ENCODE results near the gene FZR1.
"Not testable (repeated sequence)": the region's sequence is repeated elsewhere in the genome, so short reads cannot be mapped to it uniquely, and the experiment has no call there.

Gene FZR1

GRCh38 chr19:3496392-3497273 lies 9.5 kb upstream of the FZR1 start:
- DNase-seq (ENCODE audit: low read depth) = no peak

DNA sequence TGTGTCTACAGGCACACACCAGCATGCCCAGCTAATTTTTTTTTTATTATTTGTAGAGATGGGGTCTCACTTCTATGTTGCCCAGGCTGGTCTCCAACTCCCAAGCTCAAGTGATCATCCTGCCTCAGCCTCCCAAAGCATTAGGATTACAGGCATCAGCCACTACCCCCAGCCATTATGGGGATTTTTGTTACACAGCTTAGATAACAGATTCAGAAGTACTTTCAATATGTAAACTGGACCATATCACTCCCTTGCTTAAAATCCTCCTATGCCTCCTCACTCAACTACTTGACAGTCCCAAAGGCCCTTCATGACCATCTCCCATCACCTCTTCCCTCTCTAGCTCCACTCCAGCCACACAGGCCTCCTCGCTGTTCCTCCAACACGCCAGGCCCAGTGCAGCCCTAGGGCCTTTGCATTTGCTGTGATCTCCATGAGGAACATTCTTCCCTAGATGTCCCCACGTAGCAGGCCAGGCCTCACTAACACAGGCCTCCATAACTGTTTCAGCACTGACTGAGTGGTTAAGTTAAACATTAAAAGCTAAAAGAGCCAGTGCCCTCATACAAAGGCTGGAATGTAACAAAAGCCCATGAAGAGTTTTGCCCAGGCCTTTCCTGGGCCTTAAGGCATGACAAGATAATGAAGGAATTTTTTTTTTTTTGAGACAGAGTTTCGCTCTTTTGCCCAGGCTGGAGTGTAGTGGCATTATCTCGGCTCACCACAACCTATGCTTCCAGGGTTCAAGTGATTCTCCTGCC lies 8.2 kb upstream of the FZR1 start:
- DNase-seq (ENCODE audit: low read depth) = no peak

DNA sequence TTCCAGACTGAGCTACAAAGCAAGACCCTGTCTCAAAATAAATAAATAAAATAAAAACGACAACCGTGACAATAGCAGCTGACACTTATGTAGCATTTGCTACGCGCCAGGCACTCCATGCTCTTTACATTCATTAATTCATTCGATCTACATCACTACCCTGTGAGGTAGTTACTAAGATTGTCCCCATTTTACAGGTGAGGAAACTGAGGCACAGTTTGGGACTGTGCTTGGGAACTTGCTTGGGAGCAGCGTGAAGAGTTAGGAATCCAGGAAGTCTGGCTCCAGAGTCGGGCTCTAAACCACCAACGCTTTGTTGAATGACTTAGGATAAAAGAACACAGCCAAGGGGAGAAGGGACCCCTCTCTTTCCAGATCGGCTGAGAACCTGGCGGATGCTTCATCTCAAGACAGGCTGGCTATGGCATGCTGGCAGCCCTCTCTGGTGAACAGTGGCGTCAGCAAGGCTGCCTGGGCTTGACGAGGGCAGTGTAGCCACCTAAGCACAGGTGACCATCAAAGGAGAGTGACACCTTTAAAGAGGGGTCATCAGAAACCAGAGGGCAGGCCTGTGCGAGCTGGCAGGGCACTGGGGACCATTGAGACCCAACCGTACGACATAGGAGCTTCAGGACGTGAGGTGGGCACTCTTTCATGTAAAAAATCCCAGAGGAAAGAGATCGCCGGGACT lies 6.2 kb upstream of the FZR1 start:
- DNase-seq (ENCODE audit: low read depth) = no peak

DNA sequence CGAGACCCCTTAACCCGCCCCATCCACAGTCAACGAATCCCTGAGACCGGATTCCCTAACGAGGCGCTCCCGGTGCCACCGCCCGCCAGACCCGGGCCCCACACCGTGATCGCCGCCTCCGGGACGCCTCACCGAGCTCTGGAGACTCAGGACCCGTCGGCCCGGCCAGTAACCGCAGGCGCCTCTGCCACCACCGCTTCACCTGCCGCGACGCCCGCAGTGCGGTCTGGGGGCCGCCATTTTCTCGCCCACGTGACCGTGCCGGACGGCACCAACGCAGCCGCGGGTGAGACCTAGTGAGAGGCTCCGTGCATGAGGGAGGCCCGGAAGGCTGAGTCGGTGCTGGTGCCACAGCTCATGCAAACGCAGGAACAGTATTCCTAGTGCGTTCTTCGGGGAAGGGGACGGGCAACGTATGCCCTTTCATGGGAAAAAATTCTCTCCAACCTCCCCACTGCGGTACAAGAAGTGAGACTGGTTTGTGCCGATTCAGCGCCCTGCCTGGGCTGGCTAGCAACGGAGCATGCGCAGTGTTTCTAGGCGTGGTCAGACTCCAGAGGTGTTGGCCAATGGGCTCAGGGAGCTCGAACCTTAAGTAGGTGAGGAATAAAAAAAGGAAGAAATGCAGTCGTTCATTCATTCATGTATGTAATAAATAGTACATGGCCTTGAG lies 5.5 kb upstream of the FZR1 start, which contains the start of gene DOHH:
DOHH (minus strand) TSS at position 246 of the 673 bp plus-strand sequence. CDS start 3,860 bp downstream, outside the sequence.
- DNase-seq (ENCODE audit: low read depth) = peak; percentile 95

DNA sequence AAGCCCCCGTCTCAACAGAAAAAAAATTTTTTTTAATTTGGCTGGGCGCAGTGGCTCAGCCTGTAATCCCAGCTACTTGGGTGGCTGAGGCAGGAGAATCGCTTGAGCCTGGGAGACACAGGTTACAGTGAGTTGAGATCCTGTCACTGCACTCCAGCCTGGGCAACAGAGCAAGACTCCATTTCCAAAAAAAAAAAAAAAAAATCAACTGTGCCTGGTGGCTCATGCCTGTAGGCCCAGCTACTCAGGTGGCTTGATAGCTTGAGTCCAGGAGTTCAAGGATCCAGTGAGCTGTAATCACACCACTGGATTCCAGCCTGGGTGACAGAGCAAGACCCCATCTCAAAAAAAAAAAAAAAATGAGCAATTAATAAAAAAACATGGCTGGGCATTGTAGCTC lies 4.3 kb upstream of the FZR1 start:
- DNase-seq (ENCODE audit: low read depth) = no peak

GRCh38 chr19:3503036-3503572 lies 3.0 kb upstream of the FZR1 start:
- DNase-seq (ENCODE audit: low read depth) = no peak

DNA sequence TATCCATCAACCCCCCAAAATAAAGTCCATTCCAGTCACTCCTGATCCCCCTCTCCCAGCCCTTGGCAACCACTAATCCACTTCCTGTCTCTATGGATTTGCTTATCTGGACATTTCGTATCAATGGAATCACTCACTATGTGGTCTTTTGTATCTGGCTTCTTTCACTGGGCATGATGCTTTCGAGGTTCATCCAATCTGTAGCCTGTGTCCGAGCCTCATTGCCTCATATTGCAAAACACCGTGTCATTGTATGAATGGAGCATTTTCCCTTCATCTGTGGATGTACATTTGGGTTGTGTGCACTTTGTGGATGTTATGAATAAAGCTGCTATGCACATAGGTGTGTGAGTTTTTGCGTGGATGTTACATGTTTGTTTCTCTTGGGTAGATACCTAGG lies 1.4 kb upstream of the FZR1 start:
- no peak for DNase-seq (ENCODE audit: low read depth)

DNA sequence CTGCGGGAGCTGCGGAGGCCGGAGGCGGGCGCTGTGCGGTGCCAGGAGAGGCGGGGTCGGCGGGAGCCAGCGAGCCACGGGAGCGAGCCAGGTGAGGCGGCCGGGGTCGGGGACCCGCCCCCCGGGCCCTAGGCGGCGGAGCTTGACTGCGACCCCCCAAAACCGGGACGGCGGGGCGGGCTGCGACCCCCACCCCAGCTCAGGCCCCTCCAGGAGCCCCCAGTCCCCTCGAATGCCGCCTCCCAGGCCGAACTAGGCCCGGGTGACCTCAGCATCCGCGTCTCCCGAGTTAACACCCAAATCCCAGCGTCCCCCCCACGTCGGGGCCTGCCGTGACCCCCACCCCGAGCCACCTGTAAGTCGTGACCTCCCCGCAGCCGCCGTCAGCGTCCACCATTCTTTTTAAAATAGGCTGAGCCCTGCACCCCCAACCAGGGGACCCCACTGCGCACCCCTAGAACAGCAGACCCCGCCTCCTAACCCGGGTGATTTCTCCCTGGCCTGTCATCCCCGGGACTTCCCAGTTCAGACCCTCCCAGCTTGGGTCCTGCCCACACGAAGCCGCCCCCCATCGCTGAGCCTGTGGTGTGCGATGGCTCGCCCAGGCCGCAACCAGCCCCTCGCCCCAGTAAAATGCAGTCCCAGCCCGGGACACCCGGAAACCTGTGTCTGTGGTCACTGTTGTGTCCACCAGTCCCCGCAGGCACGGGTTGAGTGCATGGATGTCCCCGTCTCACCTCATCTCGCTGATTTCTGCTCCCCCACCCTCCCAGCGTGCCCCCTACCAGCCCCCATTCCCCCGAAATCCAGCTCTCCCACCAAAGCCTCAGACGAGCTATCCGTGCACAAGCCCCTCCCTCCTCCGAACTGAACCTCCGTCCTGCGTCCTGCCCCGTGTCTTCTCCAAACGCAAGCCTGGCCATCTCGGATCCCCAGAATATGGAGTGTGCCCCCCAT lies 551 bp downstream of the FZR1 start:
- DNase-seq (ENCODE audit: low read depth) = no peak

- DNase-seq (ENCODE audit: low read depth) = no peak
Observed at GRCh38 chr19:3507371-3508120, 1.4 kb downstream of the FZR1 start.

DNA sequence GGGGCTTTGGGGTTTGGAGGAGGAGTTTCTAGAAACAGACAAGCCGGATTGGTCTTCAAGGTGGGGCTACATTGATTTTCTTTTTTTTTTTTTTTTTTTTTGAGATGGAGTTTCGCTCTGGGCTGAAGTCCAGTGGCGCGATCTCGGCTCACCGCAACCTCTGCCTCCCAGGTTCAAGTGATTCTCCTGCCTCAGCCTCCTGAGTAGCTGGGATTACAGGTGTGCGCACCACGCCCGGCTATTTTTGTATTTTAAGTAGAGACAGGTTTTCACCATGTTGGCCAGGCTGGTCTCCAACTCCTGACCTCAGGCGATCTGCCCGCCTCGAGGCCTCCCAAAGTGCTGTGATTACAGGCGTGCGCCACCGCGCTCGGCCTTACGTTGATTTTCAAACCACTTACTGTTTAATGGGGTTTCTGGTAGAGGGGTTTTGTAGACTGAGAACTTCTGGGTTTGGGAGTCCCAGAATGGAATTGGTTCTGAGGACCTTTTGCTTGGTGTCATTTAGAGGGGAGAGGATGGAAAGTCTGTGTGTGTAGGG lies 2.1 kb downstream of the FZR1 start:
- DNase-seq (ENCODE audit: low read depth) = not testable (repeated sequence)

DNA sequence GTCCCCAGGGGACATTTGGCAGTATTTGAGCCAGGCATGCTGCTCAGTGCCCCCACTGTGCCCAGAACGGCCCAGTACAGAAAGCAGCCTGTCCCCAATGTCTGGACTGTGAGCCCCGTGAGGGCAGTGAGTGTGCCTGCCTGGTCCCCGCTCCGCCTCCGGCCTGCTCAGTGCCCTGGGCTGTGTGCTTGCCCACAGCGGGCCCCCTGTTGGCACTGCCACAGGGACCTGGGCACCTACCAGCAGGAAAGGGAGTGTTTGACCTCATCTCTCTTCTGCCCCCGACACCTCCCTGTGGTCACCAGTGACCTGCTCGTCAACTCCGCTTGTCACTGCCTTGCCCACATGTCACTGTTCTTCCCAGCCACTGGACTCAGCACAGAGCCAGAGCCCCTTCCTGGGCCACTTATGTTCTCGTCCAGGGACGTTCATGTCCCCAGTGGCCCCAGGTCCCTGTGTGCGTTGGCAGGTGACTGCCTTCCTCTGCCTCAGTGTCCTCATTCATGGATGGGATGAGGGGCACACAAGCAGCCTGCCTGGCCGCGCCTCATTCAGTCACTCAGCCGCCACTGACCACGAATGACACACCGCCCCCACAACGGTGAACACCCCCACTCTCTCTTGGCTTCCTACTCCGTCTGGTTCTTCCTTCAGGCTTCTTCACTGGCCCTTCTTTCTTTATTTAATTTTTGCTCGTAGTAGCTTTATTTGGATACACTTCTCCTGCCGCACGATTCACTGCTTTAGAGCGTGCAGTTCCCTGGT lies 2.8 kb downstream of the FZR1 start:
- DNase-seq (ENCODE audit: low read depth) = no peak

GRCh38 chr19:3509566-3509989 lies 3.5 kb downstream of the FZR1 start:
- no peak for DNase-seq (ENCODE audit: low read depth)

DNA sequence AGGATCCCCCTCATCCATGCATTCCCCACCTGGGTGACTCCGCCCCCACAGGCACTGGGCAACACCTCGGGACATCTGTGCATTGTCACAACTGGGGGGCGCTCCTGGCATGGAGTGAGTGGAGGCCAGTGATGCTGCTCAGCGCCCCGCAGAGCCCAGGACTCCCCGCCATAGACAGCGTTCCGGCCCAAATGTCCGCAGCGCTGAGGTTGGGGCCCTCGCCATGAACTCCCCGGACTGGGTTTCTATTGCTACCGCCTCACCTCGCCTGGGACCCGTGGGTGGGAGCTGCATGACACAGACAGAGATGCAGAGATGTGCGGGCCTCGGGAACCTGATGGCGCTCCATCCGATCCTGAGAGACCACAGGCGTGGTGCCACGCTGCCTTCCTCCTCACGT lies 4.6 kb downstream of the FZR1 start:
- DNase-seq (ENCODE audit: low read depth) = no peak

- no peak for DNase-seq (ENCODE audit: low read depth)
Observed at GRCh38 chr19:3511506-3512251, 5.6 kb downstream of the FZR1 start.

- DNase-seq (ENCODE audit: low read depth) = no peak
Observed at GRCh38 chr19:3512562-3513228, 6.6 kb downstream of the FZR1 start.

DNA sequence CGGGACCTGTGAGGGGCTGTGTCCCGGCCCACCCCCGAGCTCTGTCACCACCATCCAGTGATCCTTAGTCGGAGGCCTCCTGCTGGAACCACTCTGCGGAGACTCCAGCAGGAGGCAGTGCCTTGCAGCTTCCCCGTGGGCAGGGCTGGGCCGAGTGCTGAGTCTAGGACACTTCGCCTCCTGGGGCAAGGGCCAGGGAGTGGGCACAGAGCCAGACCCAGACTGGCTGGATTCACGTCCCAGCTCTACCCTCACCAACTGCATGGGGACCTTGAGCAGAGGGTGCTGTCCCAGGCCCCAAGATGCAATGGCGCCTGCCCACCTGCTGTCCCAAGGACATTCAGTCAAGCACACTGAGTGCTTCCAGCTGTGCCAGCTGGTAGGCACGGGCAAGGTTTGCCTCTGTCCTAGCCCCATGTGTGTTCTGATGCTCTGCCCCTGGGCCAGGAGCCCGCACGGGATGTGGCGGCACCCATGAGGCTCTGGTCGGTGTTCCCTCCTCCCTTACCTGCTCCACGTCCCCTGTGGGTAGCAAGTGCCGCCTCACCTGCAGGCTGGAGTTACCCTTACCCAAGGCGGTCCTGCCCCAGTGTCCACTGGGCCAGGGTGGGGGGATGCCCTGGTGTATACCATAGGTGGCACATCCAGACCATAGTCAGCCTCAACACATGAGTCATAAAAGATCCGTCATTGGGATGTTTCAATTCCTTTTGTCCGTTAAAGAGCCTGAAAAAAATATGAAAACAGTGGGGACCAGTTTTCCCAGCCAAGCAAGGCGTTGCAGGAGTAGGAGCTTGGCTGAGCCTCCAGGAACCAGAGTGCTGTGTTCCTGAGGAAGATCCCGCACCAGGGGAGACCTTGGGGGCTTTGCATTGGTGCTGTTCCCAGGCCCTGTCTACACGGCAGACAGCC lies 7.4 kb downstream of the FZR1 start:
- DNase-seq (ENCODE audit: low read depth) = no peak
